ENCODE data around the gene CD84.
"Not testable (repeated sequence)": the region's sequence is repeated elsewhere in the genome, so short reads cannot be mapped to it uniquely, and the experiment has no call there.

CD84 gene

GRCh38 chr1:160579216-160579701 lies at the start of gene CD84:
CD84 (minus strand) TSS chr1:160579496; CDS start chr1:160579437, 59 bp downstream.
- DNase-seq (ENCODE audit: low read depth) = no peak

- no peak for DNase-seq (ENCODE audit: low read depth)
Observed at GRCh38 chr1:160628799-160629263, 49.5 kb upstream of the CD84 start.

GRCh38 chr1:160627677-160628289 lies 48.5 kb upstream of the CD84 start:
- not testable (repeated sequence) for DNase-seq (ENCODE audit: low read depth)

- no peak for DNase-seq (ENCODE audit: low read depth)
Observed at GRCh38 chr1:160626509-160627342, 47.4 kb upstream of the CD84 start.

GRCh38 chr1:160625725-160626498 lies 46.6 kb upstream of the CD84 start:
- no peak for DNase-seq (ENCODE audit: low read depth)

GRCh38 chr1:160625321-160625720 lies 46.0 kb upstream of the CD84 start:
- no peak for DNase-seq (ENCODE audit: low read depth)

- no peak for DNase-seq (ENCODE audit: low read depth)
Observed at GRCh38 chr1:160624464-160624863, 45.2 kb upstream of the CD84 start.

GRCh38 chr1:160623862-160624261 lies 44.6 kb upstream of the CD84 start:
- DNase-seq (ENCODE audit: low read depth) = no peak

GRCh38 chr1:160623227-160623633 lies 43.9 kb upstream of the CD84 start:
- no peak for DNase-seq (ENCODE audit: low read depth)

GRCh38 chr1:160622501-160623226 lies 43.4 kb upstream of the CD84 start:
- DNase-seq (ENCODE audit: low read depth) = no peak

- no peak for DNase-seq (ENCODE audit: low read depth)
Observed at GRCh38 chr1:160621633-160622413, 42.5 kb upstream of the CD84 start.

GRCh38 chr1:160620942-160621632 lies 41.8 kb upstream of the CD84 start:
- no peak for DNase-seq (ENCODE audit: low read depth)

GRCh38 chr1:160619742-160620277 lies 40.5 kb upstream of the CD84 start:
- no peak for DNase-seq (ENCODE audit: low read depth)

- no peak for DNase-seq (ENCODE audit: low read depth)
Observed at GRCh38 chr1:160618763-160619274, 39.5 kb upstream of the CD84 start.

GRCh38 chr1:160618327-160618726 lies 39.0 kb upstream of the CD84 start:
- DNase-seq (ENCODE audit: low read depth) = no peak

GRCh38 chr1:160615660-160616059 lies 36.4 kb upstream of the CD84 start:
- no peak for DNase-seq (ENCODE audit: low read depth)

- DNase-seq (ENCODE audit: low read depth) = no peak
Observed at GRCh38 chr1:160614410-160614809, 35.1 kb upstream of the CD84 start.

- no peak for DNase-seq (ENCODE audit: low read depth)
Observed at GRCh38 chr1:160612613-160613218, 33.4 kb upstream of the CD84 start.

GRCh38 chr1:160610569-160611242 lies 31.4 kb upstream of the CD84 start:
- DNase-seq (ENCODE audit: low read depth) = no peak

Measured in stimulated activated CD8-positive, alpha-beta memory T cell treated with anti-CD3 and anti-CD28 coated beads, Interleukin-15, amount 100 ng/mL, for 1 hour (primary cell).